Frontal cortex (tissue), 4 donors: ENCODE data around the gene CTDSPL. TPM values are rescaled to one million over a fixed set of nuclear protein-coding genes. Genes with fewer than 3 reads are reported as not detected.
"Not testable (repeated sequence)": the region's sequence is repeated elsewhere in the genome, so short reads cannot be mapped to it uniquely, and the experiment has no call there.

Experiments used
- DNase-seq, 2 donors: peaks; one replicate each; pipeline ENCODE4 v3.0.0; 2012; ENCODE audit warnings: low spot score in 2 of 2
- FAIRE-seq: peaks from 2 replicates; lab custom pipeline; 2012; peaks lifted over from hg19 to GRCh38; lab: Jason Lieb, UNC
- total RNA-seq: library from RNA; depleted of rRNA; stranded (reverse); fragments of >200 nt; gene quantifications from one replicate; pipeline ENCODE4 v1.2.3, GENCODE V29; 2014
- donor health status: control.
- donor health status: control.
- donor health status: control.

The CTDSPL gene
- 15.5 TPM for total RNA-seq

- FAIRE-seq (no peak), DNase-seq (peak; percentile 58 to 76)
These were observed at the start of gene CTDSPL for GRCh38 chr3:37861620-37862041. Gene CTDSPL, plus strand, starts transcription at chr3:37861880. Its CDS starts 320 bp downstream, at chr3:37862200.

GRCh38 chr3:37812499-37812896 is 49.2 kb upstream of the CTDSPL start:
- no peak for DNase-seq
- FAIRE-seq: no peak

GRCh38 chr3:37813403-37813802 is 48.3 kb upstream of the CTDSPL start:
- DNase-seq: no peak
- no peak for FAIRE-seq

GRCh38 chr3:37814547-37814946 is 47.1 kb upstream of the CTDSPL start:
- no peak for DNase-seq
- no peak for FAIRE-seq

- not testable (repeated sequence) for DNase-seq, FAIRE-seq
These were observed 46.5 kb upstream of the CTDSPL start for GRCh38 chr3:37815156-37815555.

GRCh38 chr3:37816271-37816670 is 45.4 kb upstream of the CTDSPL start:
- DNase-seq (no peak), FAIRE-seq (no peak)

GRCh38 chr3:37819591-37819990 is 42.1 kb upstream of the CTDSPL start:
- no peak for DNase-seq
- no peak for FAIRE-seq

GRCh38 chr3:37820286-37820685 is 41.4 kb upstream of the CTDSPL start:
- FAIRE-seq (no peak), DNase-seq (no peak)

GRCh38 chr3:37823189-37823588 is 38.5 kb upstream of the CTDSPL start:
- no peak for FAIRE-seq
- no peak for DNase-seq

- no peak for DNase-seq
- no peak for FAIRE-seq
These were observed 37.4 kb upstream of the CTDSPL start for GRCh38 chr3:37824090-37824953.

GRCh38 chr3:37824954-37825328 is 36.7 kb upstream of the CTDSPL start:
- FAIRE-seq: no peak
- no peak for DNase-seq

GRCh38 chr3:37825744-37826400 is 35.8 kb upstream of the CTDSPL start:
- FAIRE-seq (no peak), DNase-seq (no peak)

GRCh38 chr3:37826502-37826901 is 35.2 kb upstream of the CTDSPL start:
- FAIRE-seq (no peak), DNase-seq (no peak)

GRCh38 chr3:37826933-37827332 is 34.7 kb upstream of the CTDSPL start:
- FAIRE-seq: peak; percentile 47
- no peak for DNase-seq

- FAIRE-seq (no peak), DNase-seq (no peak)
These were observed 29.2 kb upstream of the CTDSPL start for GRCh38 chr3:37832480-37832879.

- FAIRE-seq (no peak), DNase-seq (no peak)
These were observed 28.1 kb upstream of the CTDSPL start for GRCh38 chr3:37833302-37834186.

GRCh38 chr3:37836589-37836988 is 25.1 kb upstream of the CTDSPL start:
- DNase-seq: no peak

GRCh38 chr3:37847689-37848088 is 14.0 kb upstream of the CTDSPL start:
- no peak for DNase-seq
- no peak for FAIRE-seq

More at GRCh38 chr3:37836589-37836988, 25.1 kb upstream of the CTDSPL start:
- no peak for FAIRE-seq

- FAIRE-seq: no peak
- DNase-seq: no peak
These were observed 12.3 kb upstream of the CTDSPL start for GRCh38 chr3:37849146-37849923.

- FAIRE-seq (no peak), DNase-seq (no peak)
These were observed 9.6 kb upstream of the CTDSPL start for GRCh38 chr3:37852097-37852496.
